Measurements from ENCODE around the gene KCNK4.

- TF ChIP-seq EZH2 (IDR thresholded peaks at IDR 0.05) = no peak
- TF ChIP-seq CTCF (IDR thresholded peaks at IDR 0.05) = no peak
- TF ChIP-seq EZH2phosphoT487 (IDR thresholded peaks at IDR 0.05) = no peak
Measured at GRCh38 chr11:64278576-64279190, 12.4 kb upstream of the KCNK4 start.

All from neural progenitor cell (in vitro differentiated cells).